Central memory CD8-positive, alpha-beta T cell (primary cell): Measurements from ENCODE around the gene POTEF.
"Not testable (repeated sequence)": the region's sequence is repeated elsewhere in the genome, so short reads cannot be mapped to it uniquely, and the experiment has no call there.

ENCODE experiments used
- ATAC-seq: fragments of 150-1000 bp; cut with Tn5 transposase; replicated peaks from 2 replicates; pipeline ENCODE4 v1.10.0; 2022; ENCODE audit warnings: mild to moderate bottlenecking, moderate FRiP score, moderate number of reproducible peaks; ENCODE audit not compliant: poor library complexity, severe bottlenecking; ENCODE audit errors: extremely low read depth
- DNase-seq, 2 donors: peaks; one replicate each; pipeline ENCODE4 v3.0.0; 2021; ENCODE audit warnings: low spot score in 2 of 2
- H3K27ac Mint-ChIP-seq: one replicate; pipeline ENCODE4 v1.8.0; 2022; ENCODE audit warnings: low read depth, mild to moderate bottlenecking, moderate library complexity, mixed read lengths
- H3K27me3 Mint-ChIP-seq: one replicate; pipeline ENCODE4 v1.8.0; 2022; ENCODE audit warnings: mixed read lengths
- H3K36me3 Mint-ChIP-seq: one replicate; pipeline ENCODE4 v1.8.0; 2022; ENCODE audit warnings: mild to moderate bottlenecking, moderate library complexity, mixed read lengths; ENCODE audit not compliant: insufficient read depth
- H3K4me1 Mint-ChIP-seq: one replicate; pipeline ENCODE4 v1.8.0; 2022; ENCODE audit warnings: mixed read lengths
- H3K4me3 Mint-ChIP-seq: one replicate; pipeline ENCODE4 v1.8.0; 2022; ENCODE audit warnings: mild to moderate bottlenecking, moderate library complexity, mixed read lengths
- H3K9me3 Mint-ChIP-seq: one replicate; pipeline ENCODE4 v1.8.0; 2022; ENCODE audit warnings: mixed read lengths

Gene POTEF

GRCh38 chr2:130048422-130048821 is 80.6 kb downstream of the POTEF start:
- DNase-seq, H3K27me3 Mint-ChIP-seq, ATAC-seq, H3K27ac Mint-ChIP-seq, H3K9me3 Mint-ChIP-seq, H3K4me3 Mint-ChIP-seq, H3K4me1 Mint-ChIP-seq, H3K36me3 Mint-ChIP-seq: not testable (repeated sequence)

- not testable (repeated sequence) for H3K27ac Mint-ChIP-seq, H3K9me3 Mint-ChIP-seq, H3K36me3 Mint-ChIP-seq, H3K4me3 Mint-ChIP-seq, ATAC-seq, H3K4me1 Mint-ChIP-seq, H3K27me3 Mint-ChIP-seq, DNase-seq
Observed at GRCh38 chr2:130038265-130038603, 90.8 kb downstream of the POTEF start.

GRCh38 chr2:130025931-130026330 is 103.1 kb downstream of the POTEF start:
- H3K4me1 Mint-ChIP-seq, DNase-seq: not testable (repeated sequence)

More at GRCh38 chr2:130025931-130026330, 103.1 kb downstream of the POTEF start:
- H3K36me3 Mint-ChIP-seq, ATAC-seq, H3K4me3 Mint-ChIP-seq, H3K27ac Mint-ChIP-seq, H3K9me3 Mint-ChIP-seq: not testable (repeated sequence)
- H3K27me3 Mint-ChIP-seq = peaks cover 37% of the 10 kb centered on the region
